WI38 (cell line): Measurements from ENCODE around the gene NINL.

Experiments
- H3K4me3 ChIP-seq: 2 replicates; pipeline ENCODE4 v1.5.1; 2011; ENCODE audit warnings: low read depth, mild to moderate bottlenecking, control low read depth, low read length
- CTCF ChIP-seq: IDR thresholded peaks from 2 replicates; pipeline ENCODE4 v1.5.1; 2012; ENCODE audit warnings: low read depth, mild to moderate bottlenecking, control low read depth, low read length

The NINL gene

GRCh38 chr20:25571817-25572216 is 13.5 kb downstream of the NINL start:
- H3K4me3 ChIP-seq = no peak overlapping the region
- no peak for TF ChIP-seq CTCF

DNA sequence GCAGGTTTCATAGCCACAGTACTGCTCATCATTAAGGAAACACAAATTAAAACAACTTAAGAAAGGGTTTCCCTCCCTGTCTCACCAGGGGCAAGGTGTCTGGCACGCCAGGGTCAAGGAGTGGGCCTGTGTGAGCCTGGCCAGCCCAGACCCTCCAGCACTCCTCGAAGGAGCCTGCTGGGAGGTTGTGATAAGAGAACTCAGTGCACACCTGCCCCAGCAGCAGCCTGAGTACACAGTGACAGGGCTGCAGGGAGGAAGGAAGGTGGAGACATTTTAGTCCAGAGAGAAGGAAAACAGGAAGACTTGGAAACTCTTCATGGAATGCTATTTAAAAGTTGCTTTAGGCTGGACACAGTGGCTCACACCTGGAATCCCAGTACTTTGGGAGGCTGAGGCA is 14.1 kb downstream of the NINL start:
- H3K4me3 ChIP-seq = no peak overlapping the region
- no peak for TF ChIP-seq CTCF

DNA sequence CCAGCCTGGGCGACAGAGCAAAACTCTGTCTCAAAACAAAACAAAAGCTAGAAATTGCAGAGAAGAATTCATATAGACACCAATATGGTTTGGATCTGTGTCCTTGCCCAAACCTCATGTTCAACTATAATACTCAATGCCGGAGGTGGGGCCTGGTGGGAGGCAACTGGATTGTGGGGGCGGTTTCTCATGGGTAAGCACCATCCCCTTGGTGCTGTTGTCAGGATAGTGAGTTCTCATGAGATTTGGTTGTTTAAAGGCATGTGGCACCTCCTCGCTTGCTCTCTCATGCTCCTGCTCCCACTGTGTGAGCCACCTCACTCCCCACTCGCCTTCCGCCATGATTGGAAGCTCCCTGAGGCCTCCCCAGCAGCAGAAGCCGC is 15.2 kb downstream of the NINL start:
- H3K4me3 ChIP-seq = no peak overlapping the region
- TF ChIP-seq CTCF = no peak

GRCh38 chr20:25567286-25567685 is 18.0 kb downstream of the NINL start:
- TF ChIP-seq CTCF = no peak
- H3K4me3 ChIP-seq = no peak overlapping the region

- TF ChIP-seq CTCF = no peak
- no peak overlapping the region for H3K4me3 ChIP-seq
Measured at GRCh38 chr20:25566821-25567220, 18.5 kb downstream of the NINL start.

- no peak overlapping the region for H3K4me3 ChIP-seq
- TF ChIP-seq CTCF = no peak
Measured at GRCh38 chr20:25565578-25566157, 19.7 kb downstream of the NINL start.

DNA sequence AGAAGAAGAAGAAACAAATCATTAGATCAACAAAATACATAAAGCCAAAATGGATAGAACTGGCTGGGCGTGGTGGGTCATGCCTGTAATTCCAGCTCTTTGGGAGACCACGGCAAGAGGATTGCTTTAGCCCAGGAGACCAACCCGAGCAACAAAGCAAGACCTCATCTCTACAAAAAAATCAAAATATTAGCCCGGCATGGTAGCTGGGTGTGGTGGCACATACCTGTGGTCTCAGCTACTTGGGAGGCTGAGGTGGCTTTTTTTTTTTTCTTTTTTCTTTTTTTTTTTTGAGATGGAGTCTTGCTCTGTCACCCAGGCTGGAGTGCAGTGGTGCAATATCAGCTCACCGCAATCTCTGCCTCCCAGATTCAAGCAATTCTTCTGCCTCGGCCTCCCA is 21.5 kb downstream of the NINL start:
- no peak for TF ChIP-seq CTCF
- H3K4me3 ChIP-seq = no peak overlapping the region
